HCT116 (cell line): ENCODE data around the gene IL25. TPM values are rescaled to one million over a fixed set of nuclear protein-coding genes. Genes with fewer than 3 reads are reported as not detected.

ENCODE experiments used
- ATAC-seq: fragments of 200-7000 bp; cut with Tn5 transposase; 2 replicates; pipeline ENCODE4 v1.9.1; 2020; ENCODE audit warnings: mild to moderate bottlenecking, moderate library complexity
- BruUV-seq: library from RNA; stranded (reverse); fragments of 400-500 nt; replicated peaks from 2 replicates; lab custom pipeline; 2021; lab: Mats Ljungman, UMichigan
- CTCF ChIA-PET: fragments of 300-600 bp; sonication (Branson Sonifier 250); formaldehyde crosslinking; loops from one replicate; lab custom pipeline; 2021; ENCODE audit warnings: antibody characterized with exemption; lab: Charles Lee
- POLR2A ChIA-PET: fragments of 300-600, 350-600 bp; sonication (Branson Sonifier 250); formaldehyde crosslinking; loops from one replicate; lab custom pipeline; 2021; ENCODE audit warnings: antibody characterized with exemption; lab: Charles Lee
- RAD21 ChIA-PET, 2 experiments: fragments of 300-600 bp; sonication (Branson Sonifier 250); formaldehyde crosslinking; loops; one replicate each; lab custom pipeline; 2023; ENCODE audit warnings: low total read pairs in 2 of 2; ENCODE audit not compliant: uncharacterized antibody in 2 of 2, unreplicated experiment in 2 of 2, low non-redundant PET in 1 of 2; lab: Charles Lee
- DNase-seq: peaks from one replicate; pipeline ENCODE4 v3.0.0-alpha.2; 2010; ENCODE audit warnings: low read depth, low spot score
- H2AFZ ChIP-seq: fragments of 200-600 bp; shearing (Covaris generic), sonication (generic); 2 replicates; pipeline ENCODE4 v1.6.1; 2017; ENCODE audit warnings: low read depth, mixed run types, mixed read lengths, antibody characterized with exemption, low read length; ENCODE audit not compliant: poor library complexity, severe bottlenecking
- H3K27ac ChIP-seq: 2 replicates; pipeline ENCODE4 v1.5.1; 2012; ENCODE audit warnings: low read depth, low read length
- H3K27me3 ChIP-seq: fragments of 200-600 bp; sonication (generic); 2 replicates; pipeline ENCODE4 v1.6.1; 2016; ENCODE audit warnings: mixed run types, low read length, mixed read lengths; ENCODE audit not compliant: insufficient read depth
- H3K36me3 ChIP-seq, 2 experiments: fragments of 200-500 bp in 1 of 2; fragments of 200-600 bp in 1 of 2; sonication (Bioruptor generic) in 1 of 2; sonication (generic) in 1 of 2; 2 replicates each; pipeline versions ENCODE4 v1.5.1 to v1.6.1; 2014 to 2016; ENCODE audit warnings: low read length in 2 of 2, inconsistent platforms in 1 of 2, mixed read lengths in 1 of 2, mixed run types in 1 of 2; ENCODE audit not compliant: insufficient read depth in 2 of 2, control insufficient read depth in 1 of 2
- H3K4me1 ChIP-seq, 2 experiments: fragments of 200-600 bp in 1 of 2; sonication (generic) in 1 of 2; 2 replicates each; pipeline versions ENCODE4 v1.5.1 to v1.6.1; 2012 to 2017; ENCODE audit warnings: low read length in 2 of 2, inconsistent platforms in 1 of 2, mild to moderate bottlenecking in 1 of 2, mixed read lengths in 1 of 2, mixed run types in 1 of 2, moderate library complexity in 1 of 2; ENCODE audit not compliant: insufficient read depth in 2 of 2, control insufficient read depth in 1 of 2
- H3K4me2 ChIP-seq: fragments of 200-600 bp; sonication (generic); 2 replicates; pipeline ENCODE4 v1.6.1; 2017; ENCODE audit warnings: mixed run types, low read length, mixed read lengths
- H3K4me3 ChIP-seq, 2 experiments: fragments of 200-600 bp in 1 of 2; sonication (generic) in 1 of 2; replicated peaks in 1 of 2; 2 replicates each; pipeline ENCODE4 v1.5.1; 2011 to 2016; ENCODE audit warnings: low read length in 2 of 2, control low read depth in 1 of 2, low read depth in 1 of 2, mild to moderate bottlenecking in 1 of 2, mixed read lengths in 1 of 2, mixed run types in 1 of 2
- H3K79me2 ChIP-seq: fragments of 200-600 bp; sonication (generic); 2 replicates; pipeline ENCODE4 v1.6.1; 2017; ENCODE audit warnings: mild to moderate bottlenecking, mixed run types, low read length, moderate library complexity, mixed read lengths; ENCODE audit not compliant: insufficient read depth
- H3K9ac ChIP-seq: fragments of 200-600 bp; sonication (generic); 2 replicates; pipeline ENCODE4 v1.6.1; 2016; ENCODE audit warnings: low read length, mixed read lengths
- H3K9me2 ChIP-seq: fragments of 200-600 bp; sonication (generic), shearing (Covaris generic); 2 replicates; pipeline ENCODE4 v1.6.1; 2017; ENCODE audit warnings: mixed run types, mild to moderate bottlenecking, moderate library complexity; ENCODE audit not compliant: insufficient read depth
- H3K9me3 ChIP-seq, 2 experiments: fragments of 200-500 bp in 1 of 2; fragments of 200-600 bp in 1 of 2; sonication (Bioruptor generic) in 1 of 2; sonication (generic) in 1 of 2; 2 replicates each; pipeline ENCODE4 v1.6.1; 2014 to 2017; ENCODE audit warnings: low read length in 2 of 2, mixed read lengths in 2 of 2, inconsistent platforms in 1 of 2, low read depth in 1 of 2, mild to moderate bottlenecking in 1 of 2, mixed run types in 1 of 2, moderate library complexity in 1 of 2; ENCODE audit not compliant: control insufficient read depth in 1 of 2, insufficient read depth in 1 of 2
- H4K20me1 ChIP-seq: fragments of 200-600 bp; sonication (generic), shearing (Covaris generic); 2 replicates; pipeline ENCODE4 v1.6.1; 2017; ENCODE audit warnings: mixed run types, mild to moderate bottlenecking, moderate library complexity; ENCODE audit not compliant: insufficient read depth
- ATF3 ChIP-seq: IDR thresholded peaks from 2 replicates; pipeline ENCODE4 v1.6.1; 2012
- CBX3 ChIP-seq: IDR thresholded peaks from 2 replicates; pipeline ENCODE4 v1.6.1; 2012; ENCODE audit warnings: low read depth
- CTCF ChIP-seq, 3 experiments: fragments of 200-600 bp in 1 of 3; sonication (generic) in 1 of 3; IDR thresholded peaks in 2 of 3; conservative IDR thresholded peaks in 1 of 3; 2 replicates each; pipeline ENCODE4 v1.5.1; 2012 to 2017; ENCODE audit warnings: low read depth in 2 of 3, low read length in 2 of 3, antibody characterized with exemption in 1 of 3, borderline replicate concordance in 1 of 3, control low read depth in 1 of 3, mild to moderate bottlenecking in 1 of 3, mixed read lengths in 1 of 3, mixed run types in 1 of 3, moderate library complexity in 1 of 3; ENCODE audit not compliant: insufficient read depth in 1 of 3
- ELF1 ChIP-seq: IDR thresholded peaks from 2 replicates; pipeline ENCODE4 v1.6.1; 2012; ENCODE audit warnings: low read depth, borderline replicate concordance
- EZH2 ChIP-seq: fragments of 200-600 bp; sonication (generic); IDR thresholded peaks from 2 replicates; pipeline ENCODE4 v1.6.1; 2017; ENCODE audit warnings: antibody characterized with exemption, mixed run types
- FOSL1 ChIP-seq: IDR thresholded peaks from 2 replicates; pipeline ENCODE4 v1.6.1; 2012; ENCODE audit warnings: low read depth
- JUND ChIP-seq: IDR thresholded peaks from 2 replicates; pipeline ENCODE4 v1.6.1; 2012
- MAX ChIP-seq: IDR thresholded peaks from 2 replicates; pipeline ENCODE4 v1.6.1; 2012
- POLR2AphosphoS5 ChIP-seq: IDR thresholded peaks from 2 replicates; pipeline ENCODE4 v1.6.1; 2011; ENCODE audit warnings: mild to moderate bottlenecking, low read depth, low read length, moderate library complexity
- RAD21 ChIP-seq: IDR thresholded peaks from 2 replicates; pipeline ENCODE4 v1.6.1; 2012; ENCODE audit warnings: low read depth, mild to moderate bottlenecking
- SIN3A ChIP-seq: IDR thresholded peaks from 2 replicates; pipeline ENCODE4 v1.6.1; 2012; ENCODE audit warnings: low read depth
- SP1 ChIP-seq: IDR thresholded peaks from 2 replicates; pipeline ENCODE4 v1.6.1; 2012; ENCODE audit warnings: low read depth
- SRF ChIP-seq: IDR thresholded peaks from 2 replicates; pipeline ENCODE4 v1.6.1; 2012; ENCODE audit warnings: low read depth
- TCF7L2 ChIP-seq: IDR thresholded peaks from 2 replicates; pipeline ENCODE4 v1.7.0; 2011; ENCODE audit warnings: borderline replicate concordance, inconsistent platforms; ENCODE audit not compliant: insufficient read depth, insufficient read length; ENCODE audit errors: extremely low read depth
- YY1 ChIP-seq: IDR thresholded peaks from 2 replicates; pipeline ENCODE4 v1.6.1; 2011; ENCODE audit warnings: low read length, low read depth, moderate library complexity, mild to moderate bottlenecking; ENCODE audit not compliant: insufficient replicate concordance; ENCODE audit errors: extremely low read depth
- ZBTB33 ChIP-seq: IDR thresholded peaks from 2 replicates; pipeline ENCODE4 v1.6.1; 2011; ENCODE audit warnings: mild to moderate bottlenecking, low read length, moderate library complexity; ENCODE audit not compliant: insufficient replicate concordance; ENCODE audit errors: extremely low read depth
- ZNF274 ChIP-seq: fragments of 200-500 bp; sonication (Bioruptor generic); IDR thresholded peaks from 2 replicates; pipeline ENCODE4 v1.6.1; 2014; ENCODE audit warnings: mild to moderate bottlenecking, low read depth, low read length, inconsistent platforms
- intact Hi-C: fragments of 100-400 bp; cut with micrococcal nuclease; formaldehyde crosslinking; loops from 2 replicates; pipeline ENCODE4 v1.10.0; 2022
- total RNA-seq: library from RNA; stranded (reverse); gene quantifications from one replicate; pipeline ENCODE4 v1.2.1, GENCODE V29; 2021; ENCODE audit not compliant: unreplicated experiment

IL25 gene
- total RNA-seq, 1 experiment from 2014 or later: not detected

- Histone ChIP-seq H3K79me2 (no peaks in the 10 kb centered on the region), H3K4me1 (no peaks in the 10 kb centered on the region), H4K20me1 (no peaks in the 10 kb centered on the region), H3K36me3 (no peaks in the 10 kb centered on the region), H3K9me3 (no peaks in the 10 kb centered on the region), H3K9ac (no peak overlapping the region), H3K4me2 (no peak overlapping the region), H3K9me2 (no peaks in the 10 kb centered on the region), H3K4me3 (no peak overlapping the region), H2AFZ (no peak overlapping the region), H3K27ac (no peak overlapping the region), H3K27me3 (no peaks in the 10 kb centered on the region; the same call in 1 of the 2 replicates)
- no peak for ATAC-seq
- intact Hi-C loops: no loop called here
- TF ChIP-seq ELF1: no peak
- TF ChIP-seq POLR2AphosphoS5: no peak
- TF ChIP-seq YY1: no peak
- no peak for TF ChIP-seq ZBTB33
- TF ChIP-seq CBX3: no peak
- TF ChIP-seq ZNF274: no peak
- no peak for TF ChIP-seq MAX
- TF ChIP-seq JUND: no peak
- no peak for TF ChIP-seq TCF7L2
- no peak for TF ChIP-seq CTCF (IDR thresholded peaks at IDR 0.05 in 2 of 3, conservative IDR thresholded peaks at IDR 0.05 in 1 of 3; ENCODE audit: borderline replicate concordance in 1 of 3, insufficient read depth in 1 of 3, low read depth in 2 of 3, low read length in 2 of 3)
- no peak for TF ChIP-seq EZH2
- TF ChIP-seq SP1: no peak
- no peak for TF ChIP-seq RAD21
- TF ChIP-seq FOSL1: no peak
- no peak for TF ChIP-seq SRF
- TF ChIP-seq SIN3A: no peak
- no peak for TF ChIP-seq ATF3
- BruUV-seq: no TSS peak
- ChIA-PET RAD21 (no interaction called here), POLR2A (no interaction called here), CTCF (no interaction called here)
- no peak for DNase-seq
Observed at GRCh38 chr14:23414254-23414653, 41.6 kb downstream of the IL25 start.
